Myocyte (in vitro differentiated cells): ENCODE results near the gene CNOT9. TPM values are rescaled to one million over a fixed set of nuclear protein-coding genes. Genes with fewer than 3 reads are reported as not detected.

Experiments used
- DNase-seq: peaks from one replicate; pipeline ENCODE4 v3.0.0-alpha.2; 2012; ENCODE audit warnings: low read depth
- total RNA-seq: library from RNA; depleted of rRNA; stranded (reverse); fragments of >200 nt; gene quantifications from 2 replicates; pipeline ENCODE4 v1.2.3, GENCODE V29; 2014

CNOT9 gene
- total RNA-seq, 1 donor from 2014 or later = 60.4 TPM

GRCh38 chr2:218643751-218644310 lies 75.2 kb downstream of the CNOT9 start:
- no peak for DNase-seq

DNA sequence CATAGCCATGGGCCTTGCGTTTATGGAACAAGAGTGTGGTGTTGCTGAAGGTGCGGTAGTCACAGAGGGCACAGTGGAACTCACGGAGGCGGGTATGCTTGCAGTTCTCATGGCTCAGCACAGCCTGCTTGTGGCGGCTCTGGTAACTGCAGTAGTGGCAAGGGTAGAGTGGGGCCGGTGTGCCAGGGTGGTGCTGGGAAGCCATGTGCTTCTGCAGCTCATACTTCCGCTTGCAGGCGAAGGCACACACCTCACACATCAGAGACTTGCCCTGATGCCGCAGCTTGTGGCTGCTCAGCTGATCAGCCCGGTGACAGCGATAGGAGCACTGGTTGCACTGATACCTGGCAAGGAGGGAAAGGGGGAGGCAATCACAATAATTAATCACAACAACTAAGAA lies 76.1 kb downstream of the CNOT9 start:
- DNase-seq = no peak

DNA sequence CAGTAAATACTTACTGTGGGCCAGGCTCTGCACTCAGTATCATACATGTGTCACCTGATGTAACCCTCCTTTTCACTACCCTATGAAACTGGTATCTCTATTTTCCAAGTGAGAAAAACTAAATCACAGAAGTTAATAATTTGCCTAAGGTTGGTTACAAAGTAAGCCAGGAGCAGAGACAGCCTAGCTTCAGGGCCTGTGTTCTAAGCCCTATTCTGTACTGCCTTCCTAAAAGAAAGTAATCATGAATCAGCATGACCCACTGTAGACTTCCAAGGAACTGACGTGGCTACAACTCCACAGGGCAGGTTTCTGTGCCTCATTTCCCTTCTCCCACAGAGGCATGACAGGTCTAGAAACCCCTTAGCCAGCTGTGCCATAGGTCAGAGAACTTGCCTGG lies 76.5 kb downstream of the CNOT9 start:
- DNase-seq = no peak

Other genes starting within 250 kb of the CNOT9 start
- gene CATIP, start 212.0 kb upstream of the CNOT9 start, total RNA-seq = not detected in 2 replicates
- gene SLC11A1, start 186.6 kb upstream of the CNOT9 start, total RNA-seq = 0.03 and 0.36 TPM in 2 replicates
- gene CTDSP1, start 169.0 kb upstream of the CNOT9 start, total RNA-seq = 45.3 and 48.9 TPM in 2 replicates
- not detected in 2 replicates for gene VIL1, start 149.7 kb upstream of the CNOT9 start, total RNA-seq
- gene USP37, start 488 bp upstream of the CNOT9 start, total RNA-seq = 9.8 and 16.8 TPM in 2 replicates
- 9.9 and 11.8 TPM in 2 replicates for gene PLCD4, start 39.1 kb downstream of the CNOT9 start, total RNA-seq
- gene ZNF142, start 90.8 kb downstream of the CNOT9 start, total RNA-seq = 10.9 and 14.9 TPM in 2 replicates
- 27.6 and 39.2 TPM in 2 replicates for gene BCS1L, start 90.8 kb downstream of the CNOT9 start, total RNA-seq
- 19.8 and 20.9 TPM in 2 replicates for gene RNF25, start 103.2 kb downstream of the CNOT9 start, total RNA-seq
- gene STK36, start 103.2 kb downstream of the CNOT9 start, total RNA-seq = 26.8 and 29.7 TPM in 2 replicates
- 11.9 and 13.0 TPM in 2 replicates for gene TTLL4, start 142.0 kb downstream of the CNOT9 start, total RNA-seq
- gene CYP27A1, start 213.3 kb downstream of the CNOT9 start, total RNA-seq = 16.5 and 18.0 TPM in 2 replicates